HG02610 (cell line): ENCODE data around the gene MTG2.
"Not testable (repeated sequence)": the region's sequence is repeated elsewhere in the genome, so short reads cannot be mapped to it uniquely, and the experiment has no call there.

ENCODE experiments used
- ATAC-seq: cut with Tn5 transposase; IDR thresholded peaks from one replicate; pipeline ENCODE4 v1.9.1; 2021; ENCODE audit warnings: mild to moderate bottlenecking, moderate library complexity; ENCODE audit not compliant: unreplicated experiment

Gene MTG2

GRCh38 chr20:62143957-62144825, 38.6 kb upstream of the MTG2 start:
- peak; percentile 8 for ATAC-seq

GRCh38 chr20:62145688-62146018, 37.2 kb upstream of the MTG2 start:
- no peak for ATAC-seq

GRCh38 chr20:62146019-62146755, 36.6 kb upstream of the MTG2 start:
- no peak for ATAC-seq

- no peak for ATAC-seq
Measured at GRCh38 chr20:62147125-62147524, 35.7 kb upstream of the MTG2 start.

- no peak for ATAC-seq
Measured at GRCh38 chr20:62147528-62147927, 35.3 kb upstream of the MTG2 start.

- ATAC-seq, result not testable (repeated sequence)
Measured at GRCh38 chr20:62148383-62148782, 34.4 kb upstream of the MTG2 start.

- no peak for ATAC-seq
Measured at GRCh38 chr20:62148908-62149314, 33.9 kb upstream of the MTG2 start.

GRCh38 chr20:62149532-62150309, 33.1 kb upstream of the MTG2 start:
- no peak for ATAC-seq

GRCh38 chr20:62150310-62150575, 32.6 kb upstream of the MTG2 start:
- ATAC-seq, result no peak

GRCh38 chr20:62151225-62151624, 31.6 kb upstream of the MTG2 start:
- ATAC-seq, result no peak

- ATAC-seq, result no peak
Measured at GRCh38 chr20:62151835-62152364, 30.9 kb upstream of the MTG2 start.

GRCh38 chr20:62155428-62156253, 27.2 kb upstream of the MTG2 start:
- no peak for ATAC-seq

GRCh38 chr20:62156254-62156556, 26.6 kb upstream of the MTG2 start:
- ATAC-seq, result no peak

- ATAC-seq, result no peak
Measured at GRCh38 chr20:62156592-62157386, 26.0 kb upstream of the MTG2 start.

GRCh38 chr20:62157387-62158087, 25.3 kb upstream of the MTG2 start:
- no peak for ATAC-seq

GRCh38 chr20:62158088-62158400, 24.8 kb upstream of the MTG2 start:
- ATAC-seq, result no peak

- ATAC-seq, result no peak
Measured at GRCh38 chr20:62158541-62158940, 24.3 kb upstream of the MTG2 start.

GRCh38 chr20:62159052-62159451, 23.8 kb upstream of the MTG2 start:
- ATAC-seq, result no peak

- ATAC-seq, result no peak
Measured at GRCh38 chr20:62159839-62160238, 23.0 kb upstream of the MTG2 start.

- no peak for ATAC-seq
Measured at GRCh38 chr20:62160253-62160652, 22.6 kb upstream of the MTG2 start.
